K562 (cell line): ENCODE measurements around the gene OSBP2. TPM values are rescaled to one million over a fixed set of nuclear protein-coding genes. Genes with fewer than 3 reads are reported as not detected.

Experiments used
- ATAC-seq: fragments of 200-7000 bp; cut with Tn5 transposase; 3 replicates; pipeline ENCODE4 v1.9.1; 2020; ENCODE audit warnings: moderate library complexity
- BruUV-seq: library from RNA; stranded (reverse); fragments of 400-500 nt; replicated peaks from 2 replicates; lab custom pipeline; 2021; lab: Mats Ljungman, UMichigan
- CTCF ChIA-PET: fragments of 300-600 bp; formaldehyde crosslinking; extraction: SDS; loops from one replicate; lab custom pipeline; 2021; ENCODE audit warnings: low intra/inter-chr PET ratio; lab: Yijun Ruan, JAX
- POLR2A ChIA-PET: fragments of 300-600, 350-650 bp; sonication (Branson Sonifier 250); formaldehyde crosslinking; extraction: SDS; loops from one replicate; lab custom pipeline; 2021; ENCODE audit warnings: antibody characterized with exemption, inconsistent platforms; lab: Yijun Ruan, JAX
- DNase-seq, 4 experiments: peaks; one replicate each; pipeline versions ENCODE4 v3.0.0 to v3.0.0-alpha.2; 2011 to 2018; ENCODE audit warnings: low spot score in 3 of 4, mixed read lengths in 3 of 4; ENCODE audit errors: extremely low read depth in 1 of 4
- FAIRE-seq: peaks from 2 replicates; lab custom pipeline; 2011; peaks lifted over from hg19 to GRCh38; lab: Jason Lieb, UNC
- H2AFZ ChIP-seq: 2 replicates; pipeline ENCODE4 v1.6.0; 2011; ENCODE audit warnings: low read depth, low read length, control low read depth, inconsistent platforms
- H3K27ac ChIP-seq: fragments of 200-600 bp; 3 replicates; pipeline ENCODE4 v1.8.0; 2011; ENCODE audit warnings: low read depth, mild to moderate bottlenecking, control low read depth, inconsistent platforms, low read length, moderate library complexity, mixed read lengths; ENCODE audit errors: extremely low read depth
- H3K27me3 ChIP-seq, 2 experiments: fragments of 300-600 bp in 1 of 2; 2 replicates in 1 of 2; 3 replicates in 1 of 2; pipeline versions ENCODE4 v1.6.0 to v1.8.0; 2011; ENCODE audit warnings: inconsistent platforms in 2 of 2, low read length in 2 of 2, mild to moderate bottlenecking in 1 of 2, mixed read lengths in 1 of 2, moderate library complexity in 1 of 2; ENCODE audit not compliant: control insufficient read depth in 2 of 2, insufficient read depth in 2 of 2
- H3K36me3 ChIP-seq: fragments of 300-600 bp; 3 replicates; pipeline ENCODE4 v1.8.0; 2011; ENCODE audit warnings: mild to moderate bottlenecking, low read length, inconsistent platforms; ENCODE audit not compliant: control insufficient read depth, insufficient read depth
- H3K4me1 ChIP-seq, 2 experiments: fragments of 200-600 bp in 1 of 2; replicated peaks in 1 of 2; 2 replicates in 1 of 2; 3 replicates in 1 of 2; pipeline versions ENCODE4 v1.5.1 to v1.8.0; 2011; ENCODE audit warnings: inconsistent platforms in 2 of 2, low read length in 2 of 2, mild to moderate bottlenecking in 1 of 2, mixed read lengths in 1 of 2, moderate library complexity in 1 of 2; ENCODE audit not compliant: control insufficient read depth in 2 of 2, insufficient read depth in 2 of 2
- H3K4me2 ChIP-seq: 2 replicates; pipeline ENCODE4 v1.6.1; 2011; ENCODE audit warnings: low read length, control low read depth, inconsistent platforms, mixed read lengths; ENCODE audit not compliant: insufficient read depth
- H3K4me3 ChIP-seq: fragments of 200-600 bp; sonication (generic), shearing (Covaris generic); 2 replicates; pipeline ENCODE4 v1.5.1; 2016; ENCODE audit warnings: control low read depth, inconsistent platforms
- H3K79me2 ChIP-seq: fragments of 200-600 bp; 3 replicates; pipeline ENCODE4 v1.8.0; 2011; ENCODE audit warnings: low read length, inconsistent platforms; ENCODE audit not compliant: control insufficient read depth, insufficient read depth
- H3K9ac ChIP-seq, 2 experiments: 2 replicates each; pipeline versions ENCODE4 v1.6.0 to v1.6.1; 2011; ENCODE audit warnings: low read depth in 2 of 2, low read length in 2 of 2, control low read depth in 1 of 2, inconsistent platforms in 1 of 2, mild to moderate bottlenecking in 1 of 2, mixed read lengths in 1 of 2; ENCODE audit not compliant: insufficient read depth in 1 of 2
- H3K9me1 ChIP-seq: one replicate; pipeline ENCODE4 v1.6.0; 2011; ENCODE audit warnings: inconsistent platforms, mild to moderate bottlenecking, low read length, moderate library complexity; ENCODE audit not compliant: control insufficient read depth, insufficient read depth
- H3K9me3 ChIP-seq: replicated peaks from 2 replicates; pipeline ENCODE4 v1.5.1; 2011; ENCODE audit warnings: low read depth, low read length, inconsistent platforms; ENCODE audit not compliant: control insufficient read depth, insufficient read depth
- H4K20me1 ChIP-seq: replicated peaks from 2 replicates; pipeline ENCODE4 v1.6.1; 2011; ENCODE audit warnings: low read length, inconsistent platforms, mixed read lengths; ENCODE audit not compliant: control insufficient read depth, insufficient read depth
- BCOR ChIP-seq: fragments of 450-650 bp; IDR thresholded peaks from 2 replicates; pipeline ENCODE4 v1.6.1; 2016
- DPF2 ChIP-seq: fragments of 450-650 bp; IDR thresholded peaks from 2 replicates; pipeline ENCODE4 v1.6.1; 2016
- EGR1 ChIP-seq: fragments of 450-650 bp; conservative IDR thresholded peaks from 2 replicates; pipeline ENCODE4 v1.6.1; 2017; ENCODE audit warnings: mild to moderate bottlenecking
- HDAC3 ChIP-seq: fragments of 450-650 bp; IDR thresholded peaks from 2 replicates; pipeline ENCODE4 v1.6.1; 2018; ENCODE audit warnings: borderline replicate concordance, mild to moderate bottlenecking, moderate library complexity; ENCODE audit not compliant: partially characterized antibody
- HMGN3 ChIP-seq: IDR thresholded peaks from 2 replicates; pipeline ENCODE4 v1.6.1; 2011; ENCODE audit warnings: borderline replicate concordance, low read depth, mild to moderate bottlenecking, mixed read lengths, low read length; ENCODE audit not compliant: insufficient read length; ENCODE audit errors: extremely low read depth
- MIER1 ChIP-seq: fragments of 450-650 bp; IDR thresholded peaks from 2 replicates; pipeline ENCODE4 v1.6.1; 2016; ENCODE audit warnings: antibody characterized with exemption, mild to moderate bottlenecking, low read depth
- NR2F6 ChIP-seq: fragments of 450-650 bp; formaldehyde crosslinking; IDR thresholded peaks from 2 replicates; pipeline ENCODE4 v1.4.0; 2020; ENCODE audit warnings: mild to moderate bottlenecking
- NRF1 ChIP-seq, 2 experiments: fragments of 450-650 bp; IDR thresholded peaks in 1 of 2; conservative IDR thresholded peaks in 1 of 2; 2 replicates each; pipeline ENCODE4 v1.6.1; 2014; ENCODE audit warnings: mild to moderate bottlenecking in 2 of 2
- POLR2A ChIP-seq: fragments of 450-650 bp; conservative IDR thresholded peaks from 2 replicates; pipeline ENCODE4 v1.6.1; 2016
- PTTG1 ChIP-seq: fragments of 450-650 bp; IDR thresholded peaks from 2 replicates; pipeline ENCODE4 v1.6.1; 2016; ENCODE audit warnings: low read depth, mild to moderate bottlenecking, missing genetic modification characterization, missing compliant biosample characterization
- RUNX1 ChIP-seq: sonication (generic); IDR thresholded peaks from 2 replicates; pipeline ENCODE4 v1.6.1; 2016; ENCODE audit warnings: antibody characterized with exemption, low read depth
- STAT5B ChIP-seq: fragments of 250-450 bp; sonication (Bioruptor Pico); IDR thresholded peaks from 2 replicates; pipeline ENCODE4 v1.8.0; 2021; ENCODE audit warnings: mild to moderate bottlenecking, inconsistent platforms
- TAL1 ChIP-seq: fragments of 450-650 bp; IDR thresholded peaks from 2 replicates; pipeline ENCODE4 v1.6.1; 2016; ENCODE audit warnings: mild to moderate bottlenecking
- ZC3H4 ChIP-seq: sonication (generic); formaldehyde crosslinking; IDR thresholded peaks from 2 replicates; pipeline ENCODE4 v1.9.0; 2021; ENCODE audit warnings: missing genetic modification reagents, borderline replicate concordance
- ZFP30 ChIP-seq: fragments of 250-450 bp; sonication (Bioruptor Pico); IDR thresholded peaks from 2 replicates; pipeline ENCODE4 v1.8.0; 2022; ENCODE audit warnings: moderate library complexity, mild to moderate bottlenecking, inconsistent platforms, borderline replicate concordance
- ZKSCAN1 ChIP-seq: fragments of 150-350 bp; IDR thresholded peaks from 2 replicates; pipeline ENCODE4 v1.6.1; 2016; ENCODE audit warnings: low read depth, low read length
- ZNF347 ChIP-seq: fragments of 450-650 bp; formaldehyde crosslinking; IDR thresholded peaks from 2 replicates; pipeline ENCODE4 v1.4.0; 2020; ENCODE audit warnings: low read depth, mild to moderate bottlenecking, moderate library complexity
- ZNF785 ChIP-seq: fragments of 250-450 bp; sonication (Bioruptor Pico); IDR thresholded peaks from 2 replicates; pipeline ENCODE4 v1.4.0; 2020; ENCODE audit warnings: mild to moderate bottlenecking
- WGBS: fragments of 100-300 bp; shearing (Covaris generic); methylation state at CpG from one replicate; pipeline ENCODE4 v1.1.6; 2016; ENCODE audit warnings: low coverage, mixed read lengths; ENCODE audit not compliant: insufficient coverage; ENCODE audit errors: missing lambda C conversion rate; 5-methylcytosine and 5-hydroxymethylcytosine counted together
- in situ Hi-C: fragments of 300-500 bp; cut with MboI; formaldehyde crosslinking; loops from 4 replicates; pipeline ENCODE4 v1.15.0; 2018; ENCODE audit warnings: inconsistent platforms, mixed read lengths
- intact Hi-C: fragments of 100-400 bp; cut with micrococcal nuclease; formaldehyde crosslinking; loops from 2 replicates; pipeline ENCODE4 v1.14.2; 2022
- polyA plus RNA-seq, 8 experiments: library from polyadenylated mRNA; depleted of rRNA in 4 of 8; stranded (reverse) in 5 of 8; unstranded in 3 of 8; fragments of >200 nt; fragmentation: Nextera tagmentation in 2 of 8; fragmentation: Illumina TruSeq in 1 of 8; extraction: Ambion mirVana in 2 of 8; extraction: Trizol in 1 of 8; gene quantifications; 2 replicates each; pipeline versions ENCODE4 v1.2.1 to v1.2.3, GENCODE V29; 2011 to 2014; ENCODE audit warnings: inconsistent platforms in 1 of 8, missing spikeins in 1 of 8
- total RNA-seq, 7 experiments: library from RNA; depleted of rRNA in 6 of 7; stranded (reverse); fragments of >200 nt in 6 of 7; fragmentation: Illumina TruSeq in 2 of 7; extraction: Trizol in 2 of 7; gene quantifications; 2 replicates each; pipeline versions ENCODE4 v1.2.1 to v1.2.3, GENCODE V29; 2011 to 2021; ENCODE audit warnings: low replicate concordance in 1 of 7
- TF ChIP-seq, protein P1 (sequence below): sonication (generic); formaldehyde crosslinking; IDR thresholded peaks from 2 replicates; pipeline ENCODE4 v1.8.0; 2023; ENCODE audit warnings: mild to moderate bottlenecking, missing genetic modification reagents
- TF ChIP-seq, protein P2 (sequence below): fragments of 250-450 bp; sonication (Bioruptor Pico); IDR thresholded peaks from 2 replicates; pipeline ENCODE4 v1.4.0; 2020; ENCODE audit warnings: mild to moderate bottlenecking, moderate library complexity, borderline replicate concordance

The OSBP2 gene
- total and polyA plus RNA-seq, 9 of the 15 experiments (the other 6 are each of a cell fraction or from before 2014, with no cell fraction given), result 0.52 to 29.5 (median 21.6) TPM

DNA sequence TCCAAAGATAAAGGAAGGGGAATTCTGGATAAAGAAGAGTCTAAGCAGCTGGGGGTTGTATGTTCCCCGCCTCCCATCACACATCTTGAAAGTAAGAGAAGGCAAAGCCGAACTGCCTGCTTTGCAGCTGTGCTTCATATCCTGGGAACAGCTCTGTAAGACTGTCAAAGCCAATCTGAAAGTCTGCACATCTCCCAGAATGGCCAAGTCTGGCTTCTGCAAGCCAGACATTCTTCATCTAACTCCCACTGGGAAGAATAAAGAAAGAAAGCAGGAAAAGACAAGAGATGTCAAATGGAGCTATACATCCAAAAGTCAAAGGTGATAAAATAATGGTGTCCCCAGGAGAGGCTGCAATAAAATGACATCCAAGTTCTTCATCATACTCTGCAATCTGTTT lies 258.5 kb downstream of the OSBP2 start:
- H2AFZ ChIP-seq, result no peak overlapping the region
- H3K9me1 ChIP-seq, result no peaks in the 10 kb centered on the region
- ATAC-seq (no peak), FAIRE-seq (no peak), DNase-seq (no peak)
- WGBS, result 100% methylated on average over 1 of the region's 2 CpGs
- in situ Hi-C loops, result loop anchor here (5.0 to 10.0 kb wide), 2 partner anchors 134 to 202 kb away; no protein-coding TSS in a partner anchor
- H3K9me3 ChIP-seq, result no peaks in the 10 kb centered on the region
- 0 out of 3 replicates have a peak, but pooled peaks cover 3% of the 10 kb centered on the region for H3K79me2 ChIP-seq
- no peak overlapping the region for H3K4me3 ChIP-seq
- no peaks in the 10 kb centered on the region for H3K4me1 ChIP-seq
- BruUV-seq, result no TSS peak
- H3K27ac ChIP-seq, result no peak overlapping the region
- intact Hi-C loops, result no loop called here
- H3K4me2 ChIP-seq, result no peak overlapping the region
- peaks cover 90% of the 10 kb centered on the region for H3K36me3 ChIP-seq
- ChIA-PET CTCF (no interaction called here), POLR2A (interaction anchor here (1.0 kb wide), 1 partner anchor 15 kb away, joined by 3 read pairs; the partner anchor contains the start of genes MORC2 and TUG1)
- H3K9ac ChIP-seq, result no peak overlapping the region
- no peaks in the 10 kb centered on the region for H3K27me3 ChIP-seq
- no peaks in the 10 kb centered on the region for H4K20me1 ChIP-seq
- TF ChIP-seq NR2F6 (CRISPR knock-in tag), result no peak
- no peak for TF ChIP-seq ZNF347 (CRISPR knock-in tag)
- no peak for TF ChIP-seq EGR1
- TF ChIP-seq HMGN3, result no peak
- no peak for TF ChIP-seq MIER1
- no peak for TF ChIP-seq TAL1
- no peak for TF ChIP-seq ZKSCAN1
- TF ChIP-seq POLR2A, result no peak
- no peak for TF ChIP-seq STAT5B (CRISPR knock-in tag)
- TF ChIP-seq, protein P1, sequence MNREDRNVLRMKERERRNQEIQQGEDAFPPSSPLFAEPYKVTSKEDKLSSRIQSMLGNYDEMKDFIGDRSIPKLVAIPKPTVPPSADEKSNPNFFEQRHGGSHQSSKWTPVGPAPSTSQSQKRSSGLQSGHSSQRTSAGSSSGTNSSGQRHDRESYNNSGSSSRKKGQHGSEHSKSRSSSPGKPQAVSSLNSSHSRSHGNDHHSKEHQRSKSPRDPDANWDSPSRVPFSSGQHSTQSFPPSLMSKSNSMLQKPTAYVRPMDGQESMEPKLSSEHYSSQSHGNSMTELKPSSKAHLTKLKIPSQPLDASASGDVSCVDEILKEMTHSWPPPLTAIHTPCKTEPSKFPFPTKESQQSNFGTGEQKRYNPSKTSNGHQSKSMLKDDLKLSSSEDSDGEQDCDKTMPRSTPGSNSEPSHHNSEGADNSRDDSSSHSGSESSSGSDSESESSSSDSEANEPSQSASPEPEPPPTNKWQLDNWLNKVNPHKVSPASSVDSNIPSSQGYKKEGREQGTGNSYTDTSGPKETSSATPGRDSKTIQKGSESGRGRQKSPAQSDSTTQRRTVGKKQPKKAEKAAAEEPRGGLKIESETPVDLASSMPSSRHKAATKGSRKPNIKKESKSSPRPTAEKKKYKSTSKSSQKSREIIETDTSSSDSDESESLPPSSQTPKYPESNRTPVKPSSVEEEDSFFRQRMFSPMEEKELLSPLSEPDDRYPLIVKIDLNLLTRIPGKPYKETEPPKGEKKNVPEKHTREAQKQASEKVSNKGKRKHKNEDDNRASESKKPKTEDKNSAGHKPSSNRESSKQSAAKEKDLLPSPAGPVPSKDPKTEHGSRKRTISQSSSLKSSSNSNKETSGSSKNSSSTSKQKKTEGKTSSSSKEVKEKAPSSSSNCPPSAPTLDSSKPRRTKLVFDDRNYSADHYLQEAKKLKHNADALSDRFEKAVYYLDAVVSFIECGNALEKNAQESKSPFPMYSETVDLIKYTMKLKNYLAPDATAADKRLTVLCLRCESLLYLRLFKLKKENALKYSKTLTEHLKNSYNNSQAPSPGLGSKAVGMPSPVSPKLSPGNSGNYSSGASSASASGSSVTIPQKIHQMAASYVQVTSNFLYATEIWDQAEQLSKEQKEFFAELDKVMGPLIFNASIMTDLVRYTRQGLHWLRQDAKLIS, result no peak
- TF ChIP-seq PTTG1, result no peak
- no peak for TF ChIP-seq ZFP30 (CRISPR knock-in tag)
- TF ChIP-seq, protein P2, sequence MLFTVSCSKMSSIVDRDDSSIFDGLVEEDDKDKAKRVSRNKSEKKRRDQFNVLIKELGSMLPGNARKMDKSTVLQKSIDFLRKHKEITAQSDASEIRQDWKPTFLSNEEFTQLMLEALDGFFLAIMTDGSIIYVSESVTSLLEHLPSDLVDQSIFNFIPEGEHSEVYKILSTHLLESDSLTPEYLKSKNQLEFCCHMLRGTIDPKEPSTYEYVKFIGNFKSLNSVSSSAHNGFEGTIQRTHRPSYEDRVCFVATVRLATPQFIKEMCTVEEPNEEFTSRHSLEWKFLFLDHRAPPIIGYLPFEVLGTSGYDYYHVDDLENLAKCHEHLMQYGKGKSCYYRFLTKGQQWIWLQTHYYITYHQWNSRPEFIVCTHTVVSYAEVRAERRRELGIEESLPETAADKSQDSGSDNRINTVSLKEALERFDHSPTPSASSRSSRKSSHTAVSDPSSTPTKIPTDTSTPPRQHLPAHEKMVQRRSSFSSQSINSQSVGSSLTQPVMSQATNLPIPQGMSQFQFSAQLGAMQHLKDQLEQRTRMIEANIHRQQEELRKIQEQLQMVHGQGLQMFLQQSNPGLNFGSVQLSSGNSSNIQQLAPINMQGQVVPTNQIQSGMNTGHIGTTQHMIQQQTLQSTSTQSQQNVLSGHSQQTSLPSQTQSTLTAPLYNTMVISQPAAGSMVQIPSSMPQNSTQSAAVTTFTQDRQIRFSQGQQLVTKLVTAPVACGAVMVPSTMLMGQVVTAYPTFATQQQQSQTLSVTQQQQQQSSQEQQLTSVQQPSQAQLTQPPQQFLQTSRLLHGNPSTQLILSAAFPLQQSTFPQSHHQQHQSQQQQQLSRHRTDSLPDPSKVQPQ (CRISPR knock-in tag), result no peak
- no peak for TF ChIP-seq ZNF785 (CRISPR knock-in tag)
- no peak for TF ChIP-seq DPF2
- no peak for TF ChIP-seq NRF1 (conservative IDR thresholded peaks at IDR 0.05 in 1 of 2, IDR thresholded peaks at IDR 0.05 in 1 of 2)
- TF ChIP-seq ZC3H4 (CRISPR knock-in tag), result no peak
- TF ChIP-seq BCOR, result no peak
- TF ChIP-seq HDAC3, result no peak
- no peak for TF ChIP-seq RUNX1
